Keratinocyte (primary cell): Measurements from ENCODE around the gene PDCD6IP. TPM values are rescaled to one million over a fixed set of nuclear protein-coding genes. Genes with fewer than 3 reads are reported as not detected.

Source experiments
- DNase-seq: peaks from one replicate; pipeline ENCODE4 v3.0.0-alpha.2; 2011; ENCODE audit warnings: low read depth, missing footprints, low spot score
- FAIRE-seq: peaks from 2 replicates; lab custom pipeline; 2011; peaks lifted over from hg19 to GRCh38; lab: Jason Lieb, UNC
- H2AFZ ChIP-seq: 2 replicates; pipeline ENCODE4 v1.6.0; 2012; ENCODE audit warnings: low read length, control low read depth, inconsistent platforms; ENCODE audit not compliant: control insufficient read depth
- H3K27ac ChIP-seq: 2 replicates; pipeline ENCODE4 v1.5.1; 2011; ENCODE audit warnings: low read length; ENCODE audit not compliant: control insufficient read depth, insufficient read depth
- H3K27me3 ChIP-seq: 3 replicates; pipeline ENCODE4 v1.6.0; 2011; ENCODE audit warnings: low read length; ENCODE audit not compliant: control insufficient read depth, insufficient read depth; ENCODE audit errors: extremely low read depth
- H3K36me3 ChIP-seq, 2 experiments: 2 replicates in 1 of 2; 3 replicates in 1 of 2; pipeline ENCODE4 v1.5.1; 2011; ENCODE audit warnings: low read length in 2 of 2, mild to moderate bottlenecking in 1 of 2; ENCODE audit not compliant: control insufficient read depth in 2 of 2, insufficient read depth in 2 of 2; ENCODE audit errors: extremely low read depth in 1 of 2
- H3K4me1 ChIP-seq: 3 replicates; pipeline ENCODE4 v1.5.1; 2011; ENCODE audit warnings: low read length; ENCODE audit not compliant: control insufficient read depth, insufficient read depth; ENCODE audit errors: extremely low read depth
- H3K4me2 ChIP-seq: 3 replicates; pipeline ENCODE4 v1.6.0; 2011; ENCODE audit warnings: low read depth, low read length; ENCODE audit not compliant: control insufficient read depth, insufficient read depth; ENCODE audit errors: extremely low read depth
- H3K4me3 ChIP-seq, 3 experiments: fragments of 200-600 bp in 1 of 3; sonication (generic) in 1 of 3; 2 replicates in 2 of 3; 3 replicates in 1 of 3; pipeline ENCODE4 v1.5.1; 2011 to 2016; ENCODE audit warnings: low read length in 3 of 3, mild to moderate bottlenecking in 3 of 3, control low read depth in 2 of 3, inconsistent platforms in 1 of 3, low read depth in 1 of 3, mixed read lengths in 1 of 3, mixed run types in 1 of 3, moderate library complexity in 1 of 3; ENCODE audit not compliant: control insufficient read depth in 2 of 3, insufficient read depth in 2 of 3; ENCODE audit errors: extremely low read depth in 1 of 3
- H3K79me2 ChIP-seq: 2 replicates; pipeline ENCODE4 v1.6.0; 2012; ENCODE audit warnings: low read length; ENCODE audit not compliant: control insufficient read depth, insufficient read depth
- H3K9ac ChIP-seq: 3 replicates; pipeline ENCODE4 v1.6.0; 2011; ENCODE audit warnings: low read length; ENCODE audit not compliant: control insufficient read depth, insufficient read depth; ENCODE audit errors: extremely low read depth
- H3K9me1 ChIP-seq: 3 replicates; pipeline ENCODE4 v1.6.0; 2011; ENCODE audit warnings: low read length; ENCODE audit not compliant: control insufficient read depth, insufficient read depth; ENCODE audit errors: extremely low read depth
- H3K9me3 ChIP-seq: 2 replicates; pipeline ENCODE4 v1.5.1; 2012; ENCODE audit warnings: low read depth, low read length; ENCODE audit not compliant: control insufficient read depth
- H4K20me1 ChIP-seq: 3 replicates; pipeline ENCODE4 v1.6.0; 2011; ENCODE audit warnings: low read length; ENCODE audit not compliant: control insufficient read depth, insufficient read depth; ENCODE audit errors: extremely low read depth
- CTCF ChIP-seq, 3 experiments: IDR thresholded peaks in 1 of 3; conservative IDR thresholded peaks in 1 of 3; optimal IDR thresholded peaks in 1 of 3; 2 replicates in 2 of 3; 3 replicates in 1 of 3; pipeline versions ENCODE3 to v1.5.1; 2011; ENCODE audit warnings: low read length in 3 of 3, mild to moderate bottlenecking in 3 of 3, moderate library complexity in 2 of 3, control low read depth in 1 of 3, inconsistent platforms in 1 of 3; ENCODE audit not compliant: insufficient read depth in 2 of 3; ENCODE audit errors: extremely low read depth in 1 of 3
- EZH2 ChIP-seq: IDR thresholded peaks from one replicate; pipeline ENCODE4 v1.6.1; 2012; ENCODE audit warnings: inconsistent platforms, mild to moderate bottlenecking, low read length, moderate library complexity
- dilution Hi-C: fragments of 300-500 bp; cut with MboI; formaldehyde crosslinking; loops from one replicate; pipeline ENCODE4 v1.7.0; 2020; ENCODE audit warnings: low sequenced_read_pairs; ENCODE audit not compliant: extremely low pct_ligation_motif_present
- polyA plus RNA-seq, 5 experiments: library from polyadenylated mRNA; depleted of rRNA in 3 of 5; stranded (reverse) in 3 of 5; stranded (forward) in 1 of 5; unstranded in 1 of 5; fragments of >200 nt; gene quantifications; 1 replicate in 1 of 5; 2 replicates in 3 of 5; 3 replicates in 1 of 5; pipeline versions ENCODE4 v1.2.1 to v1.2.3, GENCODE V29; 2011 to 2012; ENCODE audit warnings: missing spikeins in 2 of 5, low read depth in 1 of 5, low replicate concordance in 1 of 5

PDCD6IP gene
- polyA plus RNA-seq, 1 donor (not counting 4 experiments of a cell fraction or from before 2014, with no cell fraction given) = 183 TPM

DNA sequence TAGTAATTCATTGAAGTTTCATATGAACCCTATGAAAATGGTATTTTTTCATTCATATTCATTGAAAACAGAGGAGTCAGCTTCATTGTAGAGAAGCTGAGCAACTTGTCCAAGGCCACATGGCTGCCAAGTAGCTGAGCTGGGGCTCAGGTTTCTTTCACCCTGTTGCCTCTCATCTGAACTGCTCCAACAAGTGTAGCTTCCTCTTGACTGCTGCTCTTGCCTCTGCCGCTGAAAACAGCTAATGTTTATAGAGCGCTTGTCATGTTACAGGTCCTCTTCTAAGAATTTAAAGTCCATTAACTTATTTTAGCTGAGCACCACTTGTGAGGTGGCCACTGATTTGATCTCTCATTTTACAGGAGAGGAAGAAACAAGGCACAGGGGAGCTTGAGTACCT, 81.1 kb downstream of the PDCD6IP start:
- no peaks in the 10 kb centered on the region for H3K9me1 ChIP-seq
- H3K4me3 ChIP-seq = no peak overlapping the region
- no peaks in the 10 kb centered on the region for H4K20me1 ChIP-seq
- no peaks in the 10 kb centered on the region for H3K27me3 ChIP-seq
- no peak overlapping the region for H3K27ac ChIP-seq
- no peaks in the 10 kb centered on the region for H3K9me3 ChIP-seq
- no peak for TF ChIP-seq CTCF (optimal IDR thresholded peaks at IDR 0.05 in 1 of 3, IDR thresholded peaks at IDR 0.05 in 1 of 3, conservative IDR thresholded peaks at IDR 0.05 in 1 of 3; ENCODE audit: extremely low read depth in 1 of 3, insufficient read depth in 2 of 3, low read length in 3 of 3)
- no peak for TF ChIP-seq EZH2
- no peak overlapping the region for H2AFZ ChIP-seq
- FAIRE-seq (no peak), DNase-seq (no peak)
- peaks cover 4% of the 10 kb centered on the region for H3K4me1 ChIP-seq
- H3K79me2 ChIP-seq = no peaks in the 10 kb centered on the region
- H3K4me2 ChIP-seq = no peak overlapping the region
- dilution Hi-C loops = no loop called here
- no peak overlapping the region for H3K9ac ChIP-seq
- no peaks in the 10 kb centered on the region for H3K36me3 ChIP-seq

GRCh38 chr3:33881156-33882064, 83.0 kb downstream of the PDCD6IP start:
- no peak for FAIRE-seq
- Histone ChIP-seq H3K4me2 (no peak overlapping the region), H3K27me3 (no peaks in the 10 kb centered on the region), H3K79me2 (no peaks in the 10 kb centered on the region), H3K9ac (no peak overlapping the region), H2AFZ (no peak overlapping the region), H3K9me1 (no peaks in the 10 kb centered on the region), H4K20me1 (no peaks in the 10 kb centered on the region), H3K9me3 (no peaks in the 10 kb centered on the region), H3K4me1 (peaks cover 8% of the 10 kb centered on the region), H3K27ac (no peak overlapping the region), H3K36me3 (no peaks in the 10 kb centered on the region), H3K4me3 (no peak overlapping the region)
- TF ChIP-seq CTCF (optimal IDR thresholded peaks at IDR 0.05 in 1 of 3, IDR thresholded peaks at IDR 0.05 in 1 of 3, conservative IDR thresholded peaks at IDR 0.05 in 1 of 3; ENCODE audit: extremely low read depth in 1 of 3, insufficient read depth in 2 of 3, low read length in 3 of 3) (no peak), EZH2 (no peak)
- DNase-seq = no peak
- dilution Hi-C loops = no loop called here
